Right ventricle myocardium inferior (tissue), 1 donor: ENCODE measurements around the gene SRP9. TPM values are rescaled to one million over a fixed set of nuclear protein-coding genes. Genes with fewer than 3 reads are reported as not detected.

Experiments used
- ATAC-seq: fragments of 200-7000 bp; cut with Tn5 transposase; one replicate; pipeline ENCODE4 v1.9.1; 2020; ENCODE audit warnings: mild to moderate bottlenecking, moderate library complexity
- DNase-seq: peaks from one replicate; pipeline ENCODE4 v3.0.0; 2021; ENCODE audit errors: missing footprints
- intact Hi-C: fragments of 100-400 bp; cut with DNase I; formaldehyde crosslinking; loops from one replicate; pipeline ENCODE4 v1.11.0; 2022
- long read RNA-seq: library from polyadenylated mRNA; unstranded; transcript quantifications from one replicate; pipeline ENCODE4 v2.0.0, GENCODE V29; 2021
- total RNA-seq: library from RNA; stranded (reverse); fragmentation: NEBNext Ultra II Directional; extraction: Animal tissue kit (Norgen Biotek cat#: 25700); gene quantifications from one replicate; pipeline ENCODE4 v1.2.1, GENCODE V29; 2021
- donor health status: DM: no; HTN: yes; CAD: no; lungs with severe emphysema.

The SRP9 gene
- 192 TPM for total RNA-seq
- long read RNA-seq, transcript SRP9-201 (3 exons, 1,480 nt) = major isoform, 75 of 81 reads
- long read RNA-seq, partial matches to known transcripts = 0 of 81 reads
- long read RNA-seq, other reads (novel, unspliced or antisense) = 2 of 81 reads

GRCh38 chr1:225777583-225778336 lies at the start of gene SRP9:
TSS of gene SRP9 (plus strand) at chr1:225777826. CDS start at chr1:225777941, 115 bp downstream.
- peak; percentile 100 for ATAC-seq
- intact Hi-C loops = loop anchor here (2.0 to 10.0 kb wide), 4 partner anchors 33 to 1087 kb away; partner anchors contain the start of gene EPHX1

GRCh38 chr1:225731491-225731890 lies 46.1 kb upstream of the SRP9 start:
- no peak for ATAC-seq
- no peak for DNase-seq
- intact Hi-C loops = loop anchor here (5.0 kb wide), 1 partner anchor 34 kb away; no protein-coding TSS in a partner anchor

More at GRCh38 chr1:225777583-225778336, at the start of gene SRP9:
- DNase-seq = peak; percentile 99

GRCh38 chr1:225733254-225733653 lies 44.4 kb upstream of the SRP9 start:
- intact Hi-C loops = loop anchor here (5.0 kb wide), 1 partner anchor 36 kb away; no protein-coding TSS in a partner anchor
- DNase-seq = no peak
- ATAC-seq = no peak

- DNase-seq (peak; percentile 83), ATAC-seq (peak; percentile 94)
- intact Hi-C loops = no loop called here
Measured at GRCh38 chr1:225735252-225736149, 42.1 kb upstream of the SRP9 start.

- DNase-seq (no peak), ATAC-seq (no peak)
- intact Hi-C loops = no loop called here
Measured at GRCh38 chr1:225736437-225737098, 41.1 kb upstream of the SRP9 start.

GRCh38 chr1:225737161-225737560 lies 40.5 kb upstream of the SRP9 start:
- ATAC-seq (no peak), DNase-seq (no peak)
- intact Hi-C loops = no loop called here

GRCh38 chr1:225737866-225738265 lies 39.8 kb upstream of the SRP9 start:
- DNase-seq = no peak
- ATAC-seq = no peak
- intact Hi-C loops = no loop called here

- no peak for DNase-seq
- intact Hi-C loops = no loop called here
- no peak for ATAC-seq
Measured at GRCh38 chr1:225738763-225739162, 38.9 kb upstream of the SRP9 start.

GRCh38 chr1:225739542-225740107 lies 38.0 kb upstream of the SRP9 start:
- intact Hi-C loops = no loop called here
- no peak for DNase-seq
- ATAC-seq = no peak

GRCh38 chr1:225744745-225745144 lies 32.9 kb upstream of the SRP9 start:
- ATAC-seq (no peak), DNase-seq (no peak)
- intact Hi-C loops = loop anchor here (5.0 kb wide), 1 partner anchor 52 kb away; no protein-coding TSS in a partner anchor

GRCh38 chr1:225745273-225745672 lies 32.4 kb upstream of the SRP9 start:
- intact Hi-C loops = loop anchor here (5.0 kb wide), 1 partner anchor 53 kb away; no protein-coding TSS in a partner anchor
- ATAC-seq = no peak
- DNase-seq = no peak

- ATAC-seq (peak; percentile 94), DNase-seq (peak; percentile 77)
- intact Hi-C loops = loop anchor here (5.0 kb wide), 1 partner anchor 54 kb away; no protein-coding TSS in a partner anchor
Measured at GRCh38 chr1:225746361-225747179, 31.1 kb upstream of the SRP9 start.

GRCh38 chr1:225747566-225747965 lies 30.1 kb upstream of the SRP9 start:
- intact Hi-C loops = loop anchor here (5.0 kb wide), 1 partner anchor 55 kb away; no protein-coding TSS in a partner anchor
- ATAC-seq (no peak), DNase-seq (no peak)

- DNase-seq (no peak), ATAC-seq (no peak)
- intact Hi-C loops = loop anchor here (5.0 kb wide), 1 partner anchor 56 kb away; no protein-coding TSS in a partner anchor
Measured at GRCh38 chr1:225748529-225748928, 29.1 kb upstream of the SRP9 start.

GRCh38 chr1:225749706-225750105 lies 27.9 kb upstream of the SRP9 start:
- DNase-seq (no peak), ATAC-seq (no peak)
- intact Hi-C loops = loop anchor here (5.0 kb wide), 2 partner anchors 57 to 97 kb away; partner anchors contain the start of gene ENAH

GRCh38 chr1:225750420-225750819 lies 27.2 kb upstream of the SRP9 start:
- intact Hi-C loops = loop anchor here (5.0 kb wide), 1 partner anchor 98 kb away; the partner anchor contains the start of gene ENAH
- no peak for ATAC-seq
- DNase-seq = no peak
